IPS-18c (cell line): ENCODE results near the gene AFF2.

Experiments used
- H3K4me3 ChIP-seq: 2 replicates; pipeline ENCODE4 v1.7.0; 2013; ENCODE audit warnings: low read depth, mild to moderate bottlenecking, low read length, moderate library complexity; ENCODE audit not compliant: insufficient read depth
- H3K9me3 ChIP-seq: one replicate; pipeline ENCODE4 v1.6.1; 2013; ENCODE audit warnings: mild to moderate bottlenecking, low read length, moderate library complexity; ENCODE audit not compliant: control insufficient read depth, insufficient read depth

Gene AFF2

DNA sequence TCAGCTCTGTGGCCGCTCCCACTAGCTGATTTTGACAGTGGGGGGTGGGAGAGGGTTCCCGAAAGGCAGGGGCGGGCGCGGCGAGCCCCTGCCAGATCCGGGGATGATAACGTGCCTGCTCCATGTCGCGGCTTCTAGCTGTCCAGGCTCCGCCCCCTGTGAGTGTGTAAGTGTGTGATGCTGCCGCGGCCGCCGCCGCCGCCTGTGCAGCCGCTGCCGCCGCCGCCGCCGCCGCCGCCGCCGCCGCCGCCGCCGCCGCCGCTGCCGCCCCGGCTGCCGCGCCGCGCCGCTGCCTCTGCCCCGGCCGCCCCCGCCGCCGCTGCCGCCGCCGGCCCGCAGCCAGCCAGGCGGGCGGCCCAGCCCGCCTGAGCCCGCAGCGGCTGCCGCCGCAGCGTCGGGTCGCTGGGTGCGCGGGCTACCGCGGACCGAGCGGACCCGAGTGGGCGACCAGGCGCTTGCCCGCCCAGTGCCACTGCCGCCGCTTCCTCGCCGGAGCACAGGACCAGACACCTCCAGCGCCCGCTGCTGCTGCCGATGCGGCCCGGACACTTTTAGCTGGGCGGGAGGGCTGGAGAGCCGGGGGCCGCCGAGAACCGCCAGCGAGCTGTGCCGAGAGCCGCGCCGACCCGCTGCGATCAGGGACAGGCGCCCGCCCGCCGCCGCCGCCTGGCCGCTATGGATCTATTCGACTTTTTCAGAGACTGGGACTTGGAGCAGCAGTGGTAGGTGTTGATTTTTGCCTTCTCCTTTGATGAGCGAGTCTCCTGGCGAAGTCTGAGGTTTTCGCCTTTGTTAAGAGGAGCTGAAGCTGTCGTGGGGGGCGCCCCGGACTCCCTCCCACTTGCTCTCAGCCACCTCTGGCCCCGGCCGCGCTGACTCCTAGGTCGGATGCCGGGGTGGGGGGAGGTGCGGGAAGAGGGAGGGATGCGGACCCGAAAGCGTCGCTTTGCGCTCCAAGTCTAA is at the start of gene AFF2:
Gene AFF2, plus strand, starts transcription at position 195 of the 963 bp plus-strand sequence. Its CDS starts 481 bp downstream, at position 676.
- H3K9me3 ChIP-seq, result peaks cover 13% of the 10 kb centered on the region
- H3K4me3 ChIP-seq, result peak within 1 kb of the TSS; percentile 60

DNA sequence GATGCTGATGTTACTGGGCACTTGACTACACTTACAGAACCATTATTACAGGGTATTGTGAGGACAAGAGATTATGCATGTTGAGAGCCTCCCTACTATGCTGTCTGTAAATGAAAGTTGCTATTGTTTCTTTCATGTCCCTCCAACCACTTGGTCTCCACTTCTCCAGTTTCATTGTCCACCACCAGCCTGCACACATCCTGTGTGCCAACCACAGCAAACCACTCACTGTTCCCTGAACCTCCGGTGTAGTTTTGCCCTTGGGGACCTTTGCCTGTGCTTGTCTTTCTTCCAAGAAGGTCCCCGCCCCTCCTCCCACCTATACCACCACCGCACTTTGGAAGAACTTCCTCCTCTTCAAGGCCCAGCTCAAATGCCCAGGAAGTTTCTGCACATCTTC is 43.1 kb upstream of the AFF2 start:
- Histone ChIP-seq H3K9me3 (no peaks in the 10 kb centered on the region), H3K4me3 (no peak overlapping the region)

DNA sequence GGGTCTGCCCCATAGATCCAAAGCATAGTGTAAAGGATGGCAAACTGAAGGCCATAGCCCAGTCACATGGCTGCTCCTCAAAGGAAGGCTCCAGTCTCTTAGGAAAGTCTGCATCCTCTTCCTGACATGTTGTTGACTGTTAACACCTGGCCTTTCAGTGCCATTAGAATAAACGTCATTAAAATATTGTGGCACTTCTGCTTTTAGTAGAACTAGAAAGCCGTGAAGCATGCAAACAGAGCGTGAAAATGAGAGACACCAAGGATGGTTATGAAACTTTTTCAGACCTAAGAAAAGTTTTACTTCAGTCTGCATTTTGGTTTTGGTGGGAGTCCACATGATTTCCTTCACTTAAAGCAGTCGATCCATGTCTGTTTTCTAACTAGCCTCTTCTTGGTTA is 41.1 kb upstream of the AFF2 start:
- no peak overlapping the region for H3K4me3 ChIP-seq
- H3K9me3 ChIP-seq, result no peaks in the 10 kb centered on the region

DNA sequence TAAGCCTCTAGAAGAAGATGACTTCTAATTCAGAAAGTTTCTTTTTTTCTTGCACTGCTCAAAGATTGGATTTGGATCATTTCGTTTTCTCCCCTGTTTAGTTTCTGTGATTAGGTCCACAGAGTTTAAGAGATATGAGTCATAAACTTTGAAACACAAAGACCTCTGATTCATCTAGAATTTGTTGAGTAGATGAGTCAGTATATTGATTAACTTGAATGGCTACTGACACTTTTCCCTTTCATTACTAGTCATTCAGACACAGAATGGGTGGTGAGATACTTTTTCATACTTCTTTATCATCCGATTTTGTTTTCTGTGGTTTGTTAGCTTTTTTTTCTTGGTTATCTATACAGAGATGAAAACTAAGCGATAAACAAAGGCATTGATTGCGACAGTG is 34.1 kb upstream of the AFF2 start:
- Histone ChIP-seq H3K9me3 (no peaks in the 10 kb centered on the region), H3K4me3 (no peak overlapping the region)

DNA sequence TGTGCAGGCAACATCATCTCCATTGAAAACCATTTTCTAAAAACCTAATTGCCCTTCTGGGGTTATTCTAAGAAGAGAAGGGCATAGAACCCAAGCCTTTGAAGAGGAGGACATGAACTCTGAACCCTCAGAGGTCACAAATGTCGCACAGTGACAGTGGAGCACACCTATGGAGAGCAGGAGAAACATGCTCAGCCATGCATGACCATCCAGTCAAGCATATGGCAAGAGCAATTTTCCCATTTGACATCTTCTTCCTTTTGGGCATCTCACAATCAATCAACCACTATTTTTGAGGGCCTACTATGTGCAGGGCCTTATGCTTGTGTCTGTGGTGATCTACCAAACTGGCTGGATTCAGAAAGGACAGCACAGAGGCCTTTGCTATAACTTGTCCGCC is 30.1 kb upstream of the AFF2 start:
- no peaks in the 10 kb centered on the region for H3K9me3 ChIP-seq

DNA sequence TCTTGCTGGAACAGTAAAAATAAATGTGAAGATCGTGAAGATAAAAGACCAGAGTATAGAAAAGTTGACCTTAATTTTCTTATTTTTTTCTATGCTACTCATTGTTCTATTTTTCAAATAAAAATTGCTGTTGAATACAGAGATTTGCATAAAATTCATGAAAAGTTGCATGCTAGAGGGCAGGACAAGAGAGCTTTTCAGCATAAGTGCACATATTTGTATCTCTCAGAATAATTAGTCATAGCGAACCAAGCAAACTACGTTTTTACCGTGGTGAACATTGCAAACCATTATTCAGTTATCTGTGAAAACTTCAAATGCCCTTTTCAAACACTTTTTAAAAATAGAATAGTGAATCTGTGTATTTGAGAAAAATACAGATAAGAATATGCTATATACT is 26.4 kb upstream of the AFF2 start:
- Histone ChIP-seq H3K9me3 (no peaks in the 10 kb centered on the region), H3K4me3 (no peak overlapping the region)

More for the DNA sequence above, 30.1 kb upstream of the AFF2 start:
- no peak overlapping the region for H3K4me3 ChIP-seq

DNA sequence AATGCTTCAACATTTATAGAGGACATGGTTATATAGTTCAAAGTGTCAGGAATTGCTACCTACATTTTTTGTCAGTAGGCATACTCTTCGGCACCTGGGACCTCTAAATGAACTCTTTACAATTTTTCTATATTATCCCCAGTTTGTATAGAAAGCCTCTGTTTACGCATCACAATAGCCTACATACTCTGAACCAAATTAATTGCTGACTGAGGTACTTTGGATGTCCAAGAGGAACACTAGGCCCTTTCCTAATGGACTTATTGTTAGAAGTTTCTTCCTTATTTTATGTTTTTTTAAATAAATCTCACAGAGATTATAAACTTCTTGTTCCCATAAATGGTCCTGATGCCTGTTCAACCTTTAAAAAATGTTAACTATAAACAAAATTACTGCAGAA is 8.4 kb upstream of the AFF2 start:
- no peak overlapping the region for H3K4me3 ChIP-seq
- H3K9me3 ChIP-seq, result no peaks in the 10 kb centered on the region

DNA sequence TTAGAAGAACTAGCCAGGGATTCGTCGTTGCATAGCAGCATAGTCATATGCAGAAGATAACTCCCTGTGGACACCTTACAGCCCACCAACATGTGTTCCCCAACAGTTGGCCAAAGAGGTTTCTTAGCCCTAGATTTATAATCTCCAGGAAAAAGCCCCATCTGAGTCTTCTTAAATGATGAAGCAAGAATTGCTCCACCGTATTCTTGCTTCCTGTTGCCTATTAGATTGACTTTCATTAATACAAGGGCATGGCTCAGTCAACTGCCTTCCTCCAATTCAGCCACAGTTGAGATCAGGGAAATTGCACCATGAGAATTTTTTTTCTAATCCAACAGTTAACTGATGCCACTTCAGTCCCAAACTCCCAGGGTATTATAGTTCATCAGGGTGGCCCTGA is 5.2 kb upstream of the AFF2 start:
- Histone ChIP-seq H3K9me3 (peaks cover 11% of the 10 kb centered on the region), H3K4me3 (no peak overlapping the region)

DNA sequence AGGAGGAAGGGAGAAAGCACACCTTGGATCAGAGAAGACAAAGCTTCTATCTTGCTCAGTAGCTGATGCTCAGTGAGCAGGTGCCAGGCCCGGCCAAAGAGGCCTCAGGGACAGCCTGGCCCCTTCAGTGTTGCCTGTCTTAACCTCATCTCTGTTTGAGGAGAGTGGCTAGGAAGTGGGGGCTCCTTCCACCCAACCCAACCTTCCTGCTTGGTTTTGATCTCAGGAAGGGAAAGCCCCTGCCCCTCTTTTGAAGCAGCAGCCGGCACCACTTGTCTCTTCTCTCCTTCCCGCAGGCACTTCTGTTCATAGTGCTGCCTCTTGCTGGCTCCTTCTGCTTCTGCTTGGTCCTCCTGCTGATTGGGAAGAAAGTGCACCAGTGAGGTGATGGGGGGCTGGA is 2.4 kb upstream of the AFF2 start:
- no peak overlapping the region for H3K4me3 ChIP-seq
- H3K9me3 ChIP-seq, result peaks cover 13% of the 10 kb centered on the region

DNA sequence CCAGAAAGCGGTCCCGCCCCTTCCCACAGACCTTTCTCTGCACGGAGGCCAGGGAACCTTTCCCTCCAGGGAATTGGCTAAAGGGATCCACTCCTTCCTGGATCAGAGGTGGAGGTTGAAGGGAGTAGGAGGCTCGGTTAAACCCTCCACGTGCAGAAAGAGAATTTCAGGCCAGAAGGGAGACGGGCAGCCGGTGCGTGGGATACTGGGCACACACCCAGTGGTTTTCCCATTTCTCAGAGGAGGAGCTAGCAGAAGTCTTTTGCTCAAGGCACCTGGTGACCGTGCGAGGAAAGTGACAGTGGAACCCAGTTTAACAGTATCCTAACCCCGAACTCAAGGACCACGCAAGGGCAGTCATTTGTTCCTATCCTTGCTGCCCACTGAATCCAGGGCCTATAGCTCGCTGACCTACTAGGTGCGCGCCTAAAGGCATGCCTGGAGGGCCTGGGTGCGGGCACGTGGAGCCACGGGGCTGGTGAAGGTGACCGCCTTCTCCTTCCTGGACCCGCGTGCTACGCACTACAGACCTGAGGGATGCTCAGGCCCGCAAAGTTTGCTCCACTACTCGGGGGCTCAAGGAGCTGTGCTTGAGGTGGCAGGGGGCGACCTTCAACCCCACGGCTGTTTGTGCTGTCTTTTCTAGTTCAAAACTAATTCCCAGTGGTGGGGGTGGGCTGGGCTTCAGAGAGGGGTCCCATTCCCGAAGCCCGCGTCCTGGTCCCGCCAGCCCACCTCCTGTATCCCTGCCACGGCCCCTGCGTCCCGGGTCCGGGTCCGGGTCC is 587 bp upstream of the AFF2 start:
- Histone ChIP-seq H3K4me3 (peak overlapping the region; percentile 28), H3K9me3 (peaks cover 13% of the 10 kb centered on the region)

DNA sequence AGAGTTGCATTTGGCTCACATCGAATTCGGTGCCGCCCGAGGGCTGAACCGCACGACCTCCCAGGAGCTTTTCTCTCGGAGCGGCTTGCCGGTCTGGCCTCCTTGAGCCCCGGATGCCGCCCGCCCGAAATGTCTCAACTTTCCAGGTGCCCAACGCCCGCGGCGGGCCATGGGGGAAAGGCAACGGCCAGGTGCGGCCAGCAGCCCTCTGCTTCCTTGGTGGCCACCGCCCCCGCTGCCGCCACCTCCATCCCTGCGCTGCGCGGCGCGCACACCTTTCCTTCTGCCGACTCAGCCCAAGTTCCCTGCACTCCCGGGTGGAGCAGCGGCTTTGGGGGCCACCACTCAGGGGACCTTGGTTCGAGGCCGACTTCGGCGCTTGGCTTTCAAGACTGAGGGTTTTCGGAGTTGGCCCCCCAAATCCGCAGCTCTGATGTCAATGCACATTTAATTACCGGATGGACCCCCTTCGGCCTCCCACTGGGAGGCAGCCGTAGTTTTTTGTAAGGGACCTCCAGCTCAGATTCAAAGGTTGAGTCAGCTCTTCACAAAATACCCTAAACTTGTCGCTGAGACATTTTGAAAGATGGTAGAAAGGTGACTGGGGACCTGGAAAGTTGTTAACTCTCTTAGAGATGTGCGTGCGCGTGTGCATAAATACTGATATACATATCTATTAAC is 1.1 kb downstream of the AFF2 start:
- peaks cover 13% of the 10 kb centered on the region for H3K9me3 ChIP-seq
- H3K4me3 ChIP-seq, result peak overlapping the region; percentile 60

DNA sequence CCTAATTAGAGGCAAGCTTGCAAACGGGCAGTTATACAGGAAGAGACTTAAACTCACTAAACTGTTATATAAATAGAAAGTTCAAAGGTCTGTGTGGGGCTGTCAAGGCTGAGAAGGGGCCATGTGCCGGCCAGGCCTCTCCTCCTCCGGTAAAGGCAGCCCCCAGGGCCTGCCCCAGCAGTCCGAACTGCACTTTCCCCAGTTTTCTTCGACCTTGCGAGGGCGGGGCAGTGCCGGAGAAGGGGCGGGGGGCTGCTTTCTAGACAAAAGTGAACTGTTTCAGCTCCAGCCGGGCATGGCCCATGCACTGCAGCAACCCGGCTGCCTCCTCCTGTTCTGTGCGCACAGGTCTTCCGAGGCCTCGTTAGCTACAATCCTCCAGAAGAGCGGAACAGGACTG is 4.1 kb downstream of the AFF2 start:
- H3K4me3 ChIP-seq, result no peak overlapping the region
- H3K9me3 ChIP-seq, result peaks cover 6% of the 10 kb centered on the region

DNA sequence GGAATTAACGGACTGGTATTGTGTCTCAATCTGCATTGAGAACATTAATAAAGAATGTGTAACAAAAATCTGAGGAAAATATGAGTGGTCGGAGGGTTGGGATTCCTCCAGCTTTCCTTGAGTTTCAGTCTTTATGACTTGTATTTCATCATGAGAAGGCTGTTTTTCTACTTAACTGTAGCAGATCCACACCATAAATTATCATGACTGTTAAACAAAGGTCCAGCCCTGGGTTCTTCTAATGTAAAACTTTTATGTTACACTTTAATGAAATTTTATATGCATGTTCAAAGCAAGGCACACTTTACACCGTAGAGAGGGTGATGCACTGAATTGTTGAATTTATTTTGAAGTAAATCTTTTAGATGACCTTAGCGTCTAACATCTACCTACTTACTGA is 7.0 kb downstream of the AFF2 start:
- Histone ChIP-seq H3K9me3 (no peaks in the 10 kb centered on the region), H3K4me3 (no peak overlapping the region)

DNA sequence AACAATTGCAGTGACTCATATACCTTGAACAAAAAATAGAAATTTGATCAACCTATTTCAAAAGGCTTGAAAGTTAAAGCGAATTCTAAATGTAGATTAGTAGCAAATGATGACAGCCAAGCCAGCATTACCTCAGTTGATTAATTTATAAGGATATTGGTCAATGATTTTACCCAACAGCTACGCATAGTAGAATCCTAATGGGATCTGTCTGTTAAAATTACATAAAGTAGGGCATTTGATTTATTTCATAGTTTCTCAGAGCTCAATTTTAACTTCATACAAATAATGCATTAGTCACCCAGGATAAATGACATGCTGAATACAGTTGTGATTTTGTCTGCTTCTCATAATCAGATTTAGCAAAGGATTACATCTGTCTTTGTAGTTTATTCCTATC is 12.0 kb downstream of the AFF2 start:
- no peak overlapping the region for H3K4me3 ChIP-seq
- H3K9me3 ChIP-seq, result no peaks in the 10 kb centered on the region

DNA sequence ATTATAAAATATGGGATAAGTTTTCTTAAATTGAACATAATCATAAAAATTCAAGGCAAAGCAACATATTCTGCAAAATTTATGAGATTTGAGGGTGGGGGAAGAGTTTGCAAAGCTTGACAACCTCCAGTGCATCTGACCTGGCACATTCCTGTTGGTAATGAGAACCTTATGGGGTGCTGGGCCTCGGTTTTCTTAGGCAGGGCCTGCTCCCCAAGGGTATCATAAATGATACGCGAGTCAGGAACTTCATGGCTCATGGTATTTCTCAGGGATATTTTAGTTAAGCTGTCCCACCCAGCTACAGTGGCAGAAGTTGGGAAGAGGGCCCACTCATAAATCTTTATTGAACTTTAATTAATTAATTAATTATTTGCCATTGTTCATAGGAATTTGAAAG is 13.2 kb downstream of the AFF2 start:
- Histone ChIP-seq H3K9me3 (no peaks in the 10 kb centered on the region), H3K4me3 (no peak overlapping the region)

DNA sequence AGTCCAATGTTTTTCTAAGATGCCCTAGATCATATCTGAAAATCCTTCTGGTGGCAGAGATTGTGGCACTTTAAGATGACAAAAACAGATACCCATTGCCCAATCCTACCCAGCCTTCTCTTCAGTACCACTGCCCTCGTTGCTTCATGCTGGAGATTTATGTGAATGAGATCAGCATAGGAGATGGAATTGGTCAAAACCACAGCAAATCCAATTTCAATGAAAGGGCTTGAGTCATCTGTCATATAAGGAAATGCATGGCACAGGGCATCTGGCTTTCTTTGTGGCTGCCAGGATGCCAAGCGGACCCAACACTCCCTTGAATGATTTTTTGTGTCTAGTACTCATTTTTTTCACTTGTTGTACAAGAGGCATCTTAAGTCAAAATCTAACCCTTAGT is 16.8 kb downstream of the AFF2 start:
- H3K9me3 ChIP-seq, result peaks cover 2% of the 10 kb centered on the region
- no peak overlapping the region for H3K4me3 ChIP-seq

DNA sequence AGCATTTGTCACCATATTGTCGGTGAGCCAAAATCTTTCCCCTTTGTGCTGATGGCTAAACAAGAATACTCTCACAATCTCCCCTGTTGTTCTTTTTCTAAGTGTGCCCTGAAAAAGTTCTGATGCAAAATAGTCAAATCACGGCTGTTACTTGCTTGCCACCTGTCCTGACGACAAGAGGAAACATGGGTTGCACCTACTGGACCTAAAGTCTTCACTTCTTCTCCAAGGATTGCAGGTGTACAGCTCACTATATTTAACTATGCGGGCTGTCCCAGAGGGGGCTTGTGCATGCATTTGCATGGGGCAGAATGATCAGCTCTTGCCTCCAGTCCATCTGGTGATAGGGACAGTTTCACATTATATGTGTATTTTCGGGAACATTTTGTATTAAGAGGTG is 21.6 kb downstream of the AFF2 start:
- H3K4me3 ChIP-seq, result no peak overlapping the region
- peaks cover 4% of the 10 kb centered on the region for H3K9me3 ChIP-seq
